HG03342 (cell line): ENCODE results near the gene PIGX.
"Not testable (repeated sequence)": the region's sequence is repeated elsewhere in the genome, so short reads cannot be mapped to it uniquely, and the experiment has no call there.

ENCODE experiments used
- ATAC-seq: cut with Tn5 transposase; IDR thresholded peaks from one replicate; pipeline ENCODE4 v1.9.1; 2021; ENCODE audit warnings: mild to moderate bottlenecking, moderate library complexity; ENCODE audit not compliant: unreplicated experiment

PIGX gene

GRCh38 chr3:196700801-196701200, 11.4 kb upstream of the PIGX start:
- no peak for ATAC-seq

- ATAC-seq, result no peak
Measured at GRCh38 chr3:196706327-196706726, 5.8 kb upstream of the PIGX start.

DNA sequence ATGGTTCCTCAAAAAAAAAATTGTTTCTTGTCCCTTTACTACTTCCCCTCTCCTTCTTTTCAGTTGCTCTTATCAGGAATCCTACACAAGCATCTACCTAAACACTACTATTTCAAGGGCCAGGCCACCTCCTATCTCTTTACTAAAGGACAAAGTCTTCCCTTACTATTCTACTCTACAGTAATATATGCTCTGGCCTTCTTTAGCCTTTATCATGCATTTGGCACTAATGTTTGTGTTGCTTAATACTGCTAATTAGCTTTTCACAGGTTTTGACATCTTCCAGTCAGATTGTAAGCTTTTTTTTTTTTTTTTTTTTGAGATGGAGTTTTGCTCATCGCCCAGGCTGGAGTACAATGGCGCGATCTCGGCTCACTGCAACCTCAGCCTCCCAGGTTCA, 5.4 kb upstream of the PIGX start:
- ATAC-seq, result no peak

DNA sequence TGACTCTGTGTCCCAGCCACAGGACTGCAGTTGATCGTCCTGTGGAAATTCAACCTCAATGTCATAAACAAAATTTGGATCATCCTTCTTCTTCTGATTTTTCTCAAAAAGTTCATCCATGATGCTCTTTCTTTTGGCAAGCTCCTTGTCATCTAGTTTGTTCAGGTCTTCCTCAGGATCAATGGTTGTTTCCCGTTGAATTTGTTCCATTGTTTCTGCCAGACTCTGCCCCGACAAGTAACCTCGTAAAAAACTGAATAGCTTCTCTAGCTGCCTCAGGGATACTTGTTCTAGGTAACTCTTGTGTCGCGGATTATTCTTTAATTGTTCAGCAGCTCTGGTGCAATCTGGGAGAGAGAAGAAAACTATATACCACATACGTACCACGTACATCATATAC, 4.6 kb upstream of the PIGX start:
- ATAC-seq, result no peak

DNA sequence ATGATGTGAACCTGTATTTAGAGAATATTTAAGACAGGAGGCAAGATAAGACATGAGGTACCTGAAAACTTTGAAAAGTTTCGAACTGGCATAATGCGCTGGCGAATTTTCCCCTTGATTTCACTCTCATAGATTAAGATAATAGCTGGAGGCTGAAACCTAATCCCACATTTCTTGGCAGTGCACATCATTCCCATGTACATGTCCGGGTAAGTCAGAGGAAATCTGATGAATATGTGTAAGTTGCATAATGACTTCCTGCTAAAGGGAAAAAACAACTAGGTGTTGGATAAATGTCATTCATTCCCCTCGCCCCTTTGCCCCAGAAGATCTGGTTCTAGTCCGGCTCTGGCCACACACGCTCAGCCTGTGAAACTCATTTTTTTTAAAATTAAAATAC, 3.7 kb upstream of the PIGX start:
- no peak for ATAC-seq

- peak; percentile 30 for ATAC-seq
Measured at GRCh38 chr3:196712514-196713413, 587 bp downstream of the PIGX start.

DNA sequence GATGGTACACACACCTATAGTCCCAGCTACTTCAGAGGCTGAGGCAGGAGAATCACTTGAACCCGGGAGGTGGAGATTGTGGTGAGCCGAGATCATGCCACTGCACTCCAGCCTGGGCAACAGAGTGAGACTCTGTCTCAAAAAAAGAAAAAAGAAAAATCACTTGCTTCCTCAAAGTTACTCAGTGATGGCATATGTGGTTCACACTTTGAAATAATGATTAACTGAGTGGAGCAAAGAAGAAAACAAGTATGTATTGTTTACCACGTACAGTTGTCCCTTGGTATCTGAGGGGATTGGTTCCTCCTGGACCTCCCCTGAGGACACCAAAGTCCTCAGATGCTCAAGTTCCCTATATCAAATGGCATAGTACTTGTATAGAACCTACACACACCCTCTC, 5.0 kb downstream of the PIGX start:
- ATAC-seq, result peak; percentile 54

DNA sequence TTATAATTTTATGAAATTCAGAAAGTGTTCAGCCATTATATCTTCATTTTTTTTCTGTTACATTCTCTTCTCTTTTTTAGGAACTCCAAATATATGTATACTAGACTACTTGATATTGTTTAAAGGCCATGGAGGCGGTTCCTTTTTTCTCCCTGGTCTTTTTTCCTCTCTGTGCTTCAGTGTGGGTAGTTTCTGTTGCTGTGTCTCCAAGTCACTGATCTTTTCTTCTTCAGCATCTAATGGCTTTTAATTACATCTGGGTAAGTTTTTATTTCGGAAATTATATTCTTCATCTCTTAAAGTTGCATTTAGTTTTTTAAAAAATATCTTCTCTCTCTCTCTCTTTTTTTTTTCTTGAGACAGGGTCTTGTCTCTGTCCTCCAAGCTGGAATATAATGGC, 8.9 kb downstream of the PIGX start:
- ATAC-seq, result no peak

DNA sequence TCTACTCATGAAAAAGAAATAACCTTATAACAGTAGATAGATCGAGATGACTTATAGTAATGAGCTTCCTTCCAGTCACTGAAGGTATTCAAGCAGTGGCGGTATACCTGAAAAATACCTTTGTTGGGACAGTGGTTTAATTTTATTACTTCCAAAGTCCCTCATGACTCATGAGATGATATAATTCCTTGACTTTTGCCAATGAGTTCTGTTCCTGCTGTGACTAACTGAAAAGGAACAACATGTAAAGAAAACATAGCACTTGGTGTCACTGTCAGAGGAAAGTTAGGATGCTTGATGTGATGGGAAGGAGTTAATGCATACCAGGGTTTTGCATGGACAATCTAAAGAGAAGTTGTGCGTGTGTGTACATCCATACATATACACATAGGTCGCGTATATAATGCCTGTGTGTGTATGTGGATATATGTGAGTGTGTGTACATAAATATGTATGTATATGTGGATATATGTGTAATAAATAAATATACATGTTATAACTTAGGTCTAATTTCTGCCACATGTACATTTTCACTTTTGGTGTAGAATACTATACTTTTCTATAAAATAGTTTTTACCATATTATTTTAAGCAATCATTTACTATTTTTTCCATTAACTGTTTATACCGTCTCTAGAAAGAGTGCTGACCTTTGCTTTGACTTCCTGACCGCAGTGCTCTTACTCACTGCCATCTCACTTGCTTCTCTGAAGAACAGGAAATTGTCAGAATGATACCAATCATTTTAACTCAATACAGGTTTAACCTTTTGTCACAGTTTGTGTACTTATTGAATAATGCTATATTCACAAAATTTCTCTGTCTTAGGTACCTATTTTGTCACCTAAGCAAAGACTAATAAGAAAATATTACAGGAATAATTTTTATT, 14.9 kb downstream of the PIGX start:
- no peak for ATAC-seq

DNA sequence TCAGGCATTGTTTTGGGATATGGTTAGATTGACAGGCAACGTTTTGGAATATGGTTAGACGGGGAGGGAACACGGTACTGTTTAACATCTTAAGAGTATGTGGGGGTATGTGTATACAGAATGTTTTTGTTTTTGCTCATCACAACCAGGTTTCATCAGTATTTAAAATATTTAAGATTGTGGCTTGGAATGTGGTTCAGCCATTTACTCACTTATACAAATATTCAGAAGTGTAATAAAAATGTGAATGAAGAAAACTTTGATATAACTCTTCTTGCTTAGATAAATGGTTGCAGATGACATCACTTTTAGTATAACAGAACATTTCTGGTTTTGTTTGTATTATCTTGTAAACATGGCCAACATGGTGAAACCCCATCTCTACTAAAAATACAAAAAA, 23.6 kb downstream of the PIGX start:
- no peak for ATAC-seq

GRCh38 chr3:196736670-196737374, 24.6 kb downstream of the PIGX start:
- no peak for ATAC-seq

GRCh38 chr3:196737655-196738054, 25.5 kb downstream of the PIGX start:
- no peak for ATAC-seq

GRCh38 chr3:196739671-196740480, 27.7 kb downstream of the PIGX start, which contains the start of gene PAK2:
PAK2 (plus strand) TSS chr3:196739857; CDS start chr3:196782647, 42,790 bp downstream.
- peak; percentile 84 for ATAC-seq

DNA sequence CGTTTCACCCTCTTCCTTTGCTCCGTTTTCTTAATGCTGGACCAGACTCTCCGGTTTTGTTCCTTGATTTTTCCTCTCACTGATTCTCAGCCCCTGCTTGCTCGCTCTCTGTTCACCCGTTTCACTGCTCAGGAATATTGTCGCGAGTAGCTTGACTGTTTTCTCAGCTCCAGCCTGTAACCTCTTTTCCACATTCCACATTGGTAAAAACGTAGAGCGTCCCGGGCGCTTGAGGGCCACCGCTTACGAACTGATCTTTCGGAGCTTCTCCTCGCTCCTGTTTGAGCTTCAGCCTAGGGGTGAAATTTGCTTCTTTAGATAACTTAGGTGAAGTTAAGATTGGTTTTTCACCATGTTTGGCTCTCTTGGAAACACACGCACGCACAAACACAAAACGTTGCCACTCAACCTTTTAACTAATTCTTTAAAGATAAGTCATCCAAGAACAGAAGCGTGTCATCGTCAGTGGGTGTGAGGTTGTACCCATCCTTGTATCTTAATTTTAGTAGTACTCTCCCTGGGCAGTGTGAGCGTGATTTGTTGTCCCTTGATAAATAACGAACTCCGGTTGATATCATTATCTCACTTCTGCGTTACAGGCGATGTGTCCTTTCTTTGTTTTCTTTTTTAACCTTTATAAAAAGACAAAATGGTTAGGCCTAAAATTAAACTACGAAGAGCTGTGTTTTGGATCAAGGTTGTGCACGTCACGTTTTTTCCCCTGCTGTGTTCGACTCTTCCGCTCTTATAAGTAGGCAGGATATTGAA, 28.5 kb downstream of the PIGX start:
- ATAC-seq, result peak; percentile 2

DNA sequence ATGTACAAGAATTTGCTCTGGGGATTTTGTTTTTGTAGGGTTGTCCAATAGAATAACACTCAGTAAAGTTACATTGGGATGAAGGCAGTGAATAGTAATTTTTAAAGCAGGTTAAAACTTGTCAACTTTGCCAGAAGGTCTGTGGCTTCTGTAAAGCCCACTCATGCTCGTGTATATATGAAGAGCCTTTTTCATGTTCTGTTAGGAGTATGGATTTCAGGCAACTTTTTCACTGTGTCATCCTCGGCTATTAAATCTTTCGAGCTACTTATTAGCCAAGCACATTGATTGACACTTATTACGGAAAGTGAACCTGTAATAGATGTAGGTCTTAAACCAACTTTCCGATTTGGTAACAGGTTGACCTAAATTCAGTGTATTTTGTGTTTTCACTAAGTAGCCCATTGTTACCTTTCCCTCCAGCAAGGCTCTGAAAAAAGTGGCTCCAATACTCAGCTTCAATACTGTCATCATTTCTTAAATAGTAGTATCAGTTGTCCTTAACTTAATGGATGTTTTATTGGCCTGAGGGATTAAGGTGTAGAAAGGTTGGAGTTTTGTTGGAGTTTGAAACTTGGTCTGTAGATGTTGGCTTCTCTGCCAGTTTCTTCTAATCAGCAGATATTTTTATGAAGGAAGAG, 29.2 kb downstream of the PIGX start:
- no peak for ATAC-seq

DNA sequence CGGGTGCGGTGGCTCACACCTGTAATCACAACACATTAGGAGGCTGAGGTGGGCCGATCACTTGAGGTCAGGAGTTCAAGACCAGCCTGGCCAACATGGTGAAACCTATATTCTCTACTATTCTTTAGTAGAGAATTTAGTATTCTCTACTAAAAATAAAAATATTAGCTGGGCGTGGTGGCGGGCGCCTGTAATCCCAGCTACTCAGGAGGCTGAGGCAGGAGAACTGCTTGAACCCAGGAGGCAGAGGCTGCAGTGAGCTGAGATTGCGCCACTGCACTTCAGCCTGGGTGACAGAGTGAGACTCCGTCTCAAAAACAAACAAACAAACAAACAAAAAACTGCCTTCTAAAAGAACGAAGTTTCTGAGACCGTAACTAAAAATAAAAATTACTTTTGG, 31.4 kb downstream of the PIGX start:
- ATAC-seq, result not testable (repeated sequence)

GRCh38 chr3:196749125-196749524, 36.9 kb downstream of the PIGX start:
- peak; percentile 48 for ATAC-seq

DNA sequence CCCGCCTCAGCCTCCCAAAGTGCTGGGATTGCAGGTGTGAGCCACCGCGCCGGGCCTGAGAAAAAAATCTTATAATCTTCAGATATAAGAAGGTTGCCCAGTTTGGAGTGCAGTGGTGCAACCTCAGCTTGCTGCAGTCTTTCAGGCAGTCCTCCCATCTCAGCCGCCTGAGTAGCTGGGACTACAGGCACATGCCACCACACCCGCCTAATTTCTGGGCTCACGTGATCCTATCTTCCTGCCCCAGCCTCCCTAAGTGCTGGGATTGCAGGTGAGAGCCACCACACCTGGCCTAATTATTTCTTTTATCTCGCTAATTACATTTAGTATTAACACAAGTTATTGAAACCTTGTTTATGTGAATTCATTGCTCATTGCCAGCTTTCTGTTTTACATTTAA, 41.0 kb downstream of the PIGX start:
- no peak for ATAC-seq
